H1 (cell line): ENCODE data around the gene EHBP1. TPM values are rescaled to one million over a fixed set of nuclear protein-coding genes. Genes with fewer than 3 reads are reported as not detected.

Source experiments
- CTCF ChIA-PET: fragments of 300-600 bp; sonication (Branson Sonifier 250); formaldehyde crosslinking; loops from one replicate; lab custom pipeline; 2021; ENCODE audit not compliant: partially characterized antibody; lab: Charles Lee
- POLR2A ChIA-PET: fragments of 300-600 bp; sonication (Branson Sonifier 250); formaldehyde crosslinking; loops from one replicate; lab custom pipeline; 2021; ENCODE audit warnings: inconsistent platforms; ENCODE audit not compliant: partially characterized antibody; lab: Charles Lee
- DNase-seq, 2 experiments: peaks; one replicate each; pipeline versions ENCODE4 v3.0.0 to v3.0.0-alpha.2; 2010 to 2022; ENCODE audit warnings: low spot score in 2 of 2, low read depth in 1 of 2, mixed read lengths in 1 of 2
- FAIRE-seq: peaks from 2 replicates; lab custom pipeline; 2011; peaks lifted over from hg19 to GRCh38; lab: Jason Lieb, UNC
- H2AFZ ChIP-seq: 2 replicates; pipeline ENCODE4 v1.8.1; 2012; ENCODE audit warnings: low read length, inconsistent platforms
- H2AK5ac ChIP-seq: 2 replicates; pipeline ENCODE4 v1.6.1; 2013; ENCODE audit warnings: low read depth, low read length
- H2BK120ac ChIP-seq: replicated peaks from 2 replicates; pipeline ENCODE3; 2013; ENCODE audit warnings: low read depth, low read length, inconsistent platforms
- H2BK12ac ChIP-seq: 2 replicates; pipeline ENCODE4 v1.6.1; 2013; ENCODE audit warnings: low read depth, low read length
- H2BK15ac ChIP-seq: 2 replicates; pipeline ENCODE4 v1.6.1; 2013; ENCODE audit warnings: low read length
- H2BK20ac ChIP-seq: 2 replicates; pipeline ENCODE4 v1.6.1; 2013; ENCODE audit warnings: low read length
- H2BK5ac ChIP-seq: 2 replicates; pipeline ENCODE4 v1.6.1; 2013; ENCODE audit warnings: low read depth, low read length
- H3K14ac ChIP-seq: 2 replicates; pipeline ENCODE4 v1.6.1; 2013; ENCODE audit warnings: inconsistent platforms; ENCODE audit not compliant: insufficient read length
- H3K18ac ChIP-seq: 2 replicates; pipeline ENCODE4 v1.6.1; 2013; ENCODE audit warnings: low read length; ENCODE audit errors: extremely low read depth
- H3K23ac ChIP-seq: 2 replicates; pipeline ENCODE4 v1.6.1; 2013; ENCODE audit warnings: inconsistent platforms; ENCODE audit not compliant: insufficient read length
- H3K23me2 ChIP-seq: 2 replicates; pipeline ENCODE4 v1.6.1; 2013; ENCODE audit warnings: low read depth, low read length
- H3K27ac ChIP-seq: 2 replicates; pipeline ENCODE4 v1.6.1; 2011; ENCODE audit warnings: low read depth, low read length, inconsistent platforms
- H3K27me3 ChIP-seq, 4 experiments: replicated peaks in 1 of 4; 1 replicate in 1 of 4; 2 replicates in 3 of 4; pipeline versions ENCODE4 v1.6.1 to v1.8.1; 2011 to 2013; ENCODE audit warnings: low read length in 3 of 4, mild to moderate bottlenecking in 3 of 4, inconsistent platforms in 2 of 4, mixed read lengths in 2 of 4, moderate library complexity in 1 of 4; ENCODE audit not compliant: control insufficient read depth in 3 of 4, insufficient read depth in 3 of 4; ENCODE audit errors: extremely low read depth in 1 of 4
- H3K36me3 ChIP-seq, 4 experiments: 2 replicates each; pipeline versions ENCODE4 v1.6.1 to v1.8.1; 2011 to 2013; ENCODE audit warnings: mild to moderate bottlenecking in 4 of 4, low read length in 3 of 4, moderate library complexity in 2 of 4, control low read depth in 1 of 4, inconsistent platforms in 1 of 4; ENCODE audit not compliant: insufficient read depth in 4 of 4, control insufficient read depth in 2 of 4
- H3K4ac ChIP-seq: replicated peaks from 2 replicates; pipeline ENCODE3; 2013; ENCODE audit warnings: low read length, low read depth, mixed read lengths, inconsistent platforms; ENCODE audit not compliant: insufficient read length
- H3K4me1 ChIP-seq, 4 experiments: replicated peaks in 1 of 4; 1 replicate in 1 of 4; 2 replicates in 3 of 4; pipeline versions ENCODE4 v1.6.1 to v1.8.1; 2011 to 2013; ENCODE audit warnings: low read length in 3 of 4, inconsistent platforms in 2 of 4, mixed read lengths in 1 of 4; ENCODE audit not compliant: insufficient read depth in 4 of 4, control insufficient read depth in 3 of 4
- H3K4me2 ChIP-seq, 2 experiments: 2 replicates each; pipeline versions ENCODE4 v1.6.1 to v1.8.1; 2011 to 2013; ENCODE audit warnings: low read depth in 2 of 2, low read length in 2 of 2, control low read depth in 1 of 2, inconsistent platforms in 1 of 2, mild to moderate bottlenecking in 1 of 2; ENCODE audit not compliant: insufficient read depth in 1 of 2
- H3K4me3 ChIP-seq, 4 experiments: fragments of 200-600, 300-600 bp in 1 of 4; sonication (generic), shearing (Covaris generic), sonication (Bioruptor Twin) in 1 of 4; 2 replicates each; pipeline versions ENCODE4 v1.5.1 to v1.8.1; 2011 to 2016; ENCODE audit warnings: low read length in 4 of 4, low read depth in 3 of 4, control low read depth in 2 of 4, inconsistent platforms in 2 of 4, mild to moderate bottlenecking in 2 of 4, mixed read lengths in 1 of 4, moderate library complexity in 1 of 4; ENCODE audit not compliant: insufficient read depth in 2 of 4; ENCODE audit errors: extremely low read depth in 1 of 4
- H3K56ac ChIP-seq: replicated peaks from 2 replicates; pipeline ENCODE3; 2013; ENCODE audit warnings: low read depth, mild to moderate bottlenecking, mixed read lengths, low read length, inconsistent platforms; ENCODE audit not compliant: insufficient read length
- H3K79me1 ChIP-seq: 2 replicates; pipeline ENCODE4 v1.6.1; 2013; ENCODE audit warnings: low read depth, low read length, control low read depth
- H3K79me2 ChIP-seq, 2 experiments: 2 replicates each; pipeline versions ENCODE4 v1.6.1 to v1.8.1; 2012 to 2013; ENCODE audit warnings: low read length in 2 of 2, mild to moderate bottlenecking in 2 of 2, inconsistent platforms in 1 of 2; ENCODE audit not compliant: insufficient read depth in 2 of 2, control insufficient read depth in 1 of 2
- H3K9ac ChIP-seq, 4 experiments: replicated peaks in 1 of 4; 1 replicate in 1 of 4; 2 replicates in 3 of 4; pipeline versions ENCODE4 v1.6.1 to v1.8.1; 2011 to 2013; ENCODE audit warnings: low read depth in 3 of 4, low read length in 3 of 4, control low read depth in 2 of 4, mild to moderate bottlenecking in 2 of 4, moderate library complexity in 2 of 4, inconsistent platforms in 1 of 4; ENCODE audit errors: extremely low read depth in 1 of 4
- H3K9me3 ChIP-seq, 2 experiments: 2 replicates each; pipeline versions ENCODE4 v1.6.1 to v1.8.1; 2012 to 2013; ENCODE audit warnings: mild to moderate bottlenecking in 2 of 2, moderate library complexity in 2 of 2, control low read depth in 1 of 2, inconsistent platforms in 1 of 2, low read depth in 1 of 2, low read length in 1 of 2, mixed read lengths in 1 of 2; ENCODE audit not compliant: insufficient read depth in 2 of 2
- H4K20me1 ChIP-seq, 2 experiments: replicated peaks in 1 of 2; 2 replicates each; pipeline versions ENCODE3 to v1.8.1; 2011 to 2013; ENCODE audit warnings: inconsistent platforms in 2 of 2, low read length in 2 of 2, mild to moderate bottlenecking in 1 of 2; ENCODE audit not compliant: insufficient read depth in 2 of 2, control insufficient read depth in 1 of 2
- H4K5ac ChIP-seq: 2 replicates; pipeline ENCODE4 v1.6.1; 2013; ENCODE audit warnings: low read length, low read depth, mixed read lengths, inconsistent platforms; ENCODE audit not compliant: insufficient read length
- H4K8ac ChIP-seq: 2 replicates; pipeline ENCODE4 v1.8.0; 2013; ENCODE audit warnings: mild to moderate bottlenecking, moderate library complexity, low read length, inconsistent platforms; ENCODE audit not compliant: insufficient read depth; ENCODE audit errors: extremely low read depth
- H4K91ac ChIP-seq: replicated peaks from 2 replicates; pipeline ENCODE3; 2013; ENCODE audit warnings: low read length, mixed read lengths, inconsistent platforms; ENCODE audit not compliant: insufficient read length
- BACH1 ChIP-seq: IDR thresholded peaks from 2 replicates; pipeline ENCODE4 v1.6.1; 2012; ENCODE audit warnings: low read length, improper control_type of control experiment
- BRCA1 ChIP-seq: IDR thresholded peaks from 2 replicates; pipeline ENCODE4 v1.6.1; 2012; ENCODE audit warnings: low read depth, low read length, improper control_type of control experiment
- RNF2 ChIP-seq: fragments of 200-900, 300-1000 bp; sonication (generic); IDR thresholded peaks from 2 replicates; pipeline ENCODE4 v1.7.1; 2016; ENCODE audit warnings: borderline replicate concordance, low read depth, mild to moderate bottlenecking, antibody characterized with exemption, low read length; ENCODE audit not compliant: poor library complexity, severe bottlenecking; ENCODE audit errors: missing control alignments
- SP1 ChIP-seq: IDR thresholded peaks from 2 replicates; pipeline ENCODE4 v1.6.1; 2011; ENCODE audit warnings: low read depth, low read length
- SRF ChIP-seq: IDR thresholded peaks from 2 replicates; pipeline ENCODE4 v1.6.1; 2011; ENCODE audit warnings: mild to moderate bottlenecking, low read depth, low read length, moderate library complexity
- TCF12 ChIP-seq: IDR thresholded peaks from 2 replicates; pipeline ENCODE4 v1.6.1; 2011; ENCODE audit warnings: low read depth, mild to moderate bottlenecking, low read length
- WGBS, 2 experiments: shearing (Covaris generic) in 1 of 2; methylation state at CpG; one replicate each; pipeline versions ENCODE4 v1.1.6 to v1.1.7; 2013 to 2015; ENCODE audit warnings: low lambda C conversion rate in 2 of 2, mixed read lengths in 2 of 2, inconsistent platforms in 1 of 2, low coverage in 1 of 2, missing lambda C conversion rate in 1 of 2; ENCODE audit not compliant: insufficient replicate concordance in 2 of 2, insufficient coverage in 1 of 2, insufficient read length in 1 of 2; ENCODE audit errors: extremely low coverage in 1 of 2, missing lambda C conversion rate in 1 of 2; 5-methylcytosine and 5-hydroxymethylcytosine counted together
- polyA plus RNA-seq, 7 experiments: library from polyadenylated mRNA; depleted of rRNA in 3 of 7; stranded (reverse) in 5 of 7; unstranded in 2 of 7; fragments of >200 nt in 5 of 7; fragments of 200-250 nt in 2 of 7; gene quantifications; 1 replicate in 5 of 7; 2 replicates in 1 of 7; 4 replicates in 1 of 7; pipeline versions ENCODE4 v1.2.1 to v1.2.3, GENCODE V29; 2011 to 2013; ENCODE audit warnings: missing spikeins in 2 of 7, mixed read lengths in 2 of 7
- total RNA-seq: library from RNA; stranded (reverse); fragmentation: NEBNext Ultra II Directional; extraction: Animal tissue kit (Norgen Biotek cat#: 25700); gene quantifications from 2 replicates; pipeline ENCODE4 v1.2.1, GENCODE V29; 2021

Gene EHBP1
- total and polyA plus RNA-seq, 2 of the 8 experiments (the other 6 are each of a cell fraction or from before 2014, with no cell fraction given): 12.0 to 64.1 TPM

- CTCF ChIA-PET: interaction anchor here (0.6 to 1.5 kb wide), 4 partner anchors 13 to 290 kb away, joined by 3 to 5 read pairs (median 4); no protein-coding TSS in a partner anchor
- H2BK20ac ChIP-seq: no peak overlapping the region
- no peak overlapping the region for H2AFZ ChIP-seq
- H3K9ac ChIP-seq: no peak overlapping the region
- no peak overlapping the region for H3K14ac ChIP-seq
- no peak overlapping the region for H3K4me3 ChIP-seq
- H3K23me2 ChIP-seq: no peaks in the 10 kb centered on the region
- no peak overlapping the region for H3K56ac ChIP-seq
- no peak overlapping the region for H3K23ac ChIP-seq
- no peaks in the 10 kb centered on the region for H3K9me3 ChIP-seq
- H3K79me1 ChIP-seq: no peaks in the 10 kb centered on the region
- no peak overlapping the region for H4K5ac ChIP-seq
- TF ChIP-seq SP1 (no peak), BACH1 (no peak), SRF (no peak), RNF2 (no peak), BRCA1 (no peak), TCF12 (no peak)
- TF ChIP-seq, all 59 proteins: peak for 0
- Histone ChIP-seq H3K79me2 (peaks cover 9 to 84% of the 10 kb centered on the region in 2 experiments), H3K4me2 (no peak overlapping the region), H4K91ac (no peak overlapping the region), H2AK5ac (no peak overlapping the region), H3K4ac (no peak overlapping the region), H3K4me1 (peaks cover 0 to 11% (median 4%) of the 10 kb centered on the region in 4 experiments; a peak in 5 of 7 replicates), H2BK5ac (no peak overlapping the region), H3K18ac (no peak overlapping the region), H3K27ac (no peak overlapping the region), H4K20me1 (peaks cover 2 to 9% of the 10 kb centered on the region in 2 experiments), H2BK120ac (no peak overlapping the region), H2BK15ac (no peak overlapping the region), H4K8ac (no peak overlapping the region; the same call in 1 of the 2 replicates), H3K36me3 (no peaks in the 10 kb centered on the region), H2BK12ac (no peak overlapping the region), H3K27me3 (no peaks in the 10 kb centered on the region)
- 89% methylated on average over 2 of the region's 2 CpGs; no CpG with 5 or more reads in 1 of the 2 experiments for WGBS, 2 experiments
- FAIRE-seq (no peak), DNase-seq (no peak)
- POLR2A ChIA-PET: no interaction called here
These were observed 18.6 kb downstream of the EHBP1 start for GRCh38 chr2:62724106-62724505.
